GM23338 (cell line): ENCODE measurements around the gene BCAR3. TPM values are rescaled to one million over a fixed set of nuclear protein-coding genes. Genes with fewer than 3 reads are reported as not detected.

Source experiments
- ATAC-seq: fragments of 200-7000 bp; cut with Tn5 transposase; 3 replicates; pipeline ENCODE4 v1.9.1; 2020
- DNase-seq: peaks from one replicate; pipeline ENCODE4 v3.0.0-alpha.2; 2015; ENCODE audit warnings: low spot score
- H2AFZ ChIP-seq: fragments of 200-600 bp; sonication (generic); 2 replicates; pipeline ENCODE4 v1.8.0; 2016; ENCODE audit warnings: antibody characterized with exemption, mild to moderate bottlenecking, moderate library complexity
- H3F3A ChIP-seq: fragments of 200-600 bp; sonication (generic); replicated peaks from 2 replicates; pipeline ENCODE4 v1.8.0; 2017; ENCODE audit warnings: antibody characterized with exemption, mixed run types, low read depth
- H3K27ac ChIP-seq: fragments of 200-600 bp; sonication (generic); 2 replicates; pipeline ENCODE4 v1.6.1; 2016; ENCODE audit warnings: low read depth
- H3K27me3 ChIP-seq: fragments of 200-600 bp; sonication (generic); 2 replicates; pipeline ENCODE4 v1.8.0; 2016; ENCODE audit warnings: mild to moderate bottlenecking, mixed run types, moderate library complexity; ENCODE audit not compliant: insufficient read depth
- H3K36me3 ChIP-seq: fragments of 200-600 bp; sonication (generic); 2 replicates; pipeline ENCODE4 v1.8.0; 2016; ENCODE audit warnings: mild to moderate bottlenecking; ENCODE audit not compliant: insufficient read depth
- H3K4me1 ChIP-seq: fragments of 200-600 bp; sonication (generic); 2 replicates; pipeline ENCODE4 v1.8.0; 2016; ENCODE audit warnings: mild to moderate bottlenecking, moderate library complexity; ENCODE audit not compliant: insufficient read depth
- H3K4me2 ChIP-seq: fragments of 200-600 bp; sonication (generic); 2 replicates; pipeline ENCODE4 v1.7.1; 2017; ENCODE audit warnings: mixed run types
- H3K4me3 ChIP-seq: fragments of 200-600 bp; sonication (generic); 2 replicates; pipeline ENCODE4 v1.6.1; 2016; ENCODE audit warnings: mixed run types
- H3K79me2 ChIP-seq: fragments of 200-600 bp; sonication (generic); replicated peaks from 2 replicates; pipeline ENCODE4 v1.8.0; 2017; ENCODE audit warnings: mild to moderate bottlenecking; ENCODE audit not compliant: insufficient read depth
- H3K9me2 ChIP-seq: fragments of 200-600 bp; sonication (generic); 2 replicates; pipeline ENCODE4 v1.8.0; 2017; ENCODE audit not compliant: insufficient read depth
- H4K20me1 ChIP-seq: fragments of 200-600 bp; sonication (generic); replicated peaks from 2 replicates; pipeline ENCODE4 v1.8.0; 2017; ENCODE audit warnings: mild to moderate bottlenecking; ENCODE audit not compliant: insufficient read depth
- H3K27ac Mint-ChIP-seq: 2 replicates; pipeline ENCODE4 v1.8.0; 2020; ENCODE audit warnings: inconsistent platforms, mild to moderate bottlenecking, moderate library complexity, mixed read lengths
- H3K27me3 Mint-ChIP-seq: 3 replicates; pipeline ENCODE4 v1.8.0; 2022; ENCODE audit warnings: low read depth, mild to moderate bottlenecking, moderate library complexity, mixed read lengths, inconsistent platforms; ENCODE audit not compliant: insufficient read depth, poor library complexity
- H3K36me3 Mint-ChIP-seq: 3 replicates; pipeline ENCODE4 v1.8.0; 2021; ENCODE audit warnings: low read depth, mild to moderate bottlenecking, inconsistent platforms, moderate library complexity, mixed read lengths
- H3K4me1 Mint-ChIP-seq: 3 replicates; pipeline ENCODE4 v1.8.0; 2020; ENCODE audit warnings: mild to moderate bottlenecking, inconsistent platforms, mixed read lengths
- H3K4me3 Mint-ChIP-seq: 3 replicates; pipeline ENCODE4 v1.8.0; 2021; ENCODE audit warnings: moderate library complexity, mild to moderate bottlenecking, inconsistent platforms, mixed read lengths
- H3K9me3 Mint-ChIP-seq: 3 replicates; pipeline ENCODE4 v1.8.0; 2020; ENCODE audit warnings: moderate library complexity, mild to moderate bottlenecking, inconsistent platforms, mixed read lengths
- CREB1 ChIP-seq: fragments of 250-450 bp; sonication (Bioruptor Pico); IDR thresholded peaks from 2 replicates; pipeline ENCODE4 v1.5.0; 2020; ENCODE audit warnings: low read depth, mild to moderate bottlenecking, moderate library complexity
- CTCF ChIP-seq, 2 experiments: fragments of 200-600 bp in 1 of 2; sonication (generic) in 1 of 2; conservative IDR thresholded peaks; 2 replicates each; pipeline versions ENCODE4 v1.5.1 to v1.6.1; 2016 to 2017; ENCODE audit warnings: antibody characterized with exemption in 2 of 2, low read depth in 2 of 2, mild to moderate bottlenecking in 2 of 2, moderate library complexity in 1 of 2
- ETS1 ChIP-seq: IDR thresholded peaks from 2 replicates; pipeline ENCODE4 v1.6.1; 2016; ENCODE audit warnings: antibody characterized with exemption
- EZH2 ChIP-seq: fragments of 200-600 bp; sonication (generic); IDR thresholded peaks from one replicate; pipeline ENCODE4 v1.8.0; 2017; ENCODE audit warnings: antibody characterized with exemption, mild to moderate bottlenecking, low read depth; ENCODE audit not compliant: unreplicated experiment
- EZH2phosphoT487 ChIP-seq: fragments of 200-600 bp; sonication (generic); IDR thresholded peaks from one replicate; pipeline ENCODE4 v1.8.1; 2018; ENCODE audit warnings: antibody characterized with exemption; ENCODE audit not compliant: unreplicated experiment
- JUNB ChIP-seq: IDR thresholded peaks from one replicate; pipeline ENCODE4 v1.6.1; 2016; ENCODE audit warnings: antibody characterized with exemption; ENCODE audit not compliant: unreplicated experiment
- NANOG ChIP-seq: IDR thresholded peaks from 2 replicates; pipeline ENCODE4 v1.6.1; 2016; ENCODE audit warnings: antibody characterized with exemption, borderline replicate concordance
- POLR2AphosphoS5 ChIP-seq: IDR thresholded peaks from 2 replicates; pipeline ENCODE4 v1.6.1; 2016; ENCODE audit warnings: antibody characterized with exemption, low read depth
- STAT1 ChIP-seq: IDR thresholded peaks from one replicate; pipeline ENCODE4 v1.6.1; 2016; ENCODE audit warnings: antibody characterized with exemption; ENCODE audit not compliant: unreplicated experiment
- ZNF114 ChIP-seq: fragments of 250-450 bp; sonication (Bioruptor Pico); IDR thresholded peaks from 2 replicates; pipeline ENCODE4 v1.5.0; 2020; ENCODE audit warnings: mild to moderate bottlenecking, moderate library complexity
- ZNF331 ChIP-seq: fragments of 250-450 bp; sonication (Bioruptor Pico); IDR thresholded peaks from 2 replicates; pipeline ENCODE4 v1.5.0; 2020; ENCODE audit warnings: low read depth, mild to moderate bottlenecking, moderate library complexity
- ZNF462 ChIP-seq: fragments of 250-450 bp; sonication (Bioruptor Pico); IDR thresholded peaks from 2 replicates; pipeline ENCODE4 v1.5.0; 2020; ENCODE audit warnings: mild to moderate bottlenecking, moderate library complexity
- polyA plus RNA-seq: library from polyadenylated mRNA; unstranded; fragments of >200 nt; fragmentation: Nextera tagmentation; extraction: Ambion mirVana; gene quantifications from 2 replicates; pipeline ENCODE4 v1.2.1, GENCODE V29; 2016
- total RNA-seq: library from RNA; depleted of rRNA; stranded (reverse); fragments of >200 nt; shearing (Covaris generic); gene quantifications from 2 replicates; pipeline ENCODE4 v1.2.3, GENCODE V29; 2014

BCAR3 gene
- total and polyA plus RNA-seq, 2 experiments from 2014 or later: 5.5 to 9.7 TPM

- DNase-seq: no peak
- Histone ChIP-seq H4K20me1 (no peaks in the 10 kb centered on the region), H3K27ac (no peak overlapping the region), H3K4me1 (no peaks in the 10 kb centered on the region), H3K4me2 (no peak overlapping the region), H3K79me2 (no peaks in the 10 kb centered on the region), H3K36me3 (no peaks in the 10 kb centered on the region), H3K4me3 (no peak overlapping the region), H2AFZ (no peak overlapping the region), H3K27me3 (no peaks in the 10 kb centered on the region), H3K9me2 (peaks cover 2% of the 10 kb centered on the region), H3F3A (no peaks in the 10 kb centered on the region)
- H3K4me1 Mint-ChIP-seq: peaks cover 3% of the 10 kb centered on the region; the same call in 2 of the 3 replicates
- TF ChIP-seq CTCF (conservative IDR thresholded peaks at IDR 0.05; ENCODE audit: low read depth in 2 of 2): no peak
- no peaks in the 10 kb centered on the region for H3K36me3 Mint-ChIP-seq
- no peak for ATAC-seq
- no peaks in the 10 kb centered on the region for H3K9me3 Mint-ChIP-seq
- no peak overlapping the region for H3K4me3 Mint-ChIP-seq
- peaks cover 6% of the 10 kb centered on the region for H3K27me3 Mint-ChIP-seq
- no peak overlapping the region for H3K27ac Mint-ChIP-seq
Observed at GRCh38 chr1:93712741-93713140, 31.1 kb upstream of the BCAR3 start.

- no peaks in the 10 kb centered on the region for H3K27me3 ChIP-seq
- no peak overlapping the region for H3K27ac ChIP-seq
- no peaks in the 10 kb centered on the region for H3K9me3 Mint-ChIP-seq
- DNase-seq (no peak), ATAC-seq (no peak)
- no peak overlapping the region for H3K4me3 Mint-ChIP-seq
- H3F3A ChIP-seq: no peaks in the 10 kb centered on the region
- H3K4me1 Mint-ChIP-seq: peaks cover 8% of the 10 kb centered on the region
- H4K20me1 ChIP-seq: no peaks in the 10 kb centered on the region
- no peaks in the 10 kb centered on the region for H3K36me3 Mint-ChIP-seq
- H3K27me3 Mint-ChIP-seq: peaks cover 9% of the 10 kb centered on the region
- no peaks in the 10 kb centered on the region for H3K79me2 ChIP-seq
- H3K9me2 ChIP-seq: peaks cover 2% of the 10 kb centered on the region
- no peak overlapping the region for H3K27ac Mint-ChIP-seq
- 0 out of 2 replicates have a peak overlapping the region, but pooled peaks have one; percentile 10 for H2AFZ ChIP-seq
- no peaks in the 10 kb centered on the region for H3K36me3 ChIP-seq
- H3K4me1 ChIP-seq: peaks cover 7% of the 10 kb centered on the region; the same call in 1 of the 2 replicates
- no peak overlapping the region for H3K4me2 ChIP-seq
- no peak overlapping the region for H3K4me3 ChIP-seq
- no peak for TF ChIP-seq ZNF331 (CRISPR knock-in tag)
- TF ChIP-seq STAT1: no peak
- TF ChIP-seq ETS1: no peak
- no peak for TF ChIP-seq EZH2phosphoT487
- TF ChIP-seq ZNF114 (CRISPR knock-in tag): no peak
- TF ChIP-seq POLR2AphosphoS5: no peak
- no peak for TF ChIP-seq NANOG
- no peak for TF ChIP-seq ZNF462 (CRISPR knock-in tag)
- no peak for TF ChIP-seq CREB1 (CRISPR knock-in tag)
- no peak for TF ChIP-seq EZH2
- no peak for TF ChIP-seq JUNB
Observed at GRCh38 chr1:93710499-93711453, 29.1 kb upstream of the BCAR3 start.
